Keratinocyte (primary cell): ENCODE measurements around the gene GSPT1. TPM values are rescaled to one million over a fixed set of nuclear protein-coding genes. Genes with fewer than 3 reads are reported as not detected.

ENCODE experiments used
- DNase-seq: peaks from one replicate; pipeline ENCODE4 v3.0.0-alpha.2; 2011; ENCODE audit warnings: low read depth, missing footprints, low spot score
- FAIRE-seq: peaks from 2 replicates; lab custom pipeline; 2011; peaks lifted over from hg19 to GRCh38; lab: Jason Lieb, UNC
- H2AFZ ChIP-seq: 2 replicates; pipeline ENCODE4 v1.6.0; 2012; ENCODE audit warnings: low read length, control low read depth, inconsistent platforms; ENCODE audit not compliant: control insufficient read depth
- H3K27ac ChIP-seq: 2 replicates; pipeline ENCODE4 v1.5.1; 2011; ENCODE audit warnings: low read length; ENCODE audit not compliant: control insufficient read depth, insufficient read depth
- H3K27me3 ChIP-seq: 3 replicates; pipeline ENCODE4 v1.6.0; 2011; ENCODE audit warnings: low read length; ENCODE audit not compliant: control insufficient read depth, insufficient read depth; ENCODE audit errors: extremely low read depth
- H3K36me3 ChIP-seq, 2 experiments: 2 replicates in 1 of 2; 3 replicates in 1 of 2; pipeline ENCODE4 v1.5.1; 2011; ENCODE audit warnings: low read length in 2 of 2, mild to moderate bottlenecking in 1 of 2; ENCODE audit not compliant: control insufficient read depth in 2 of 2, insufficient read depth in 2 of 2; ENCODE audit errors: extremely low read depth in 1 of 2
- H3K4me1 ChIP-seq: 3 replicates; pipeline ENCODE4 v1.5.1; 2011; ENCODE audit warnings: low read length; ENCODE audit not compliant: control insufficient read depth, insufficient read depth; ENCODE audit errors: extremely low read depth
- H3K4me2 ChIP-seq: 3 replicates; pipeline ENCODE4 v1.6.0; 2011; ENCODE audit warnings: low read depth, low read length; ENCODE audit not compliant: control insufficient read depth, insufficient read depth; ENCODE audit errors: extremely low read depth
- H3K4me3 ChIP-seq, 3 experiments: fragments of 200-600 bp in 1 of 3; sonication (generic) in 1 of 3; 2 replicates in 2 of 3; 3 replicates in 1 of 3; pipeline ENCODE4 v1.5.1; 2011 to 2016; ENCODE audit warnings: low read length in 3 of 3, mild to moderate bottlenecking in 3 of 3, control low read depth in 2 of 3, inconsistent platforms in 1 of 3, low read depth in 1 of 3, mixed read lengths in 1 of 3, mixed run types in 1 of 3, moderate library complexity in 1 of 3; ENCODE audit not compliant: control insufficient read depth in 2 of 3, insufficient read depth in 2 of 3; ENCODE audit errors: extremely low read depth in 1 of 3
- H3K79me2 ChIP-seq: 2 replicates; pipeline ENCODE4 v1.6.0; 2012; ENCODE audit warnings: low read length; ENCODE audit not compliant: control insufficient read depth, insufficient read depth
- H3K9ac ChIP-seq: 3 replicates; pipeline ENCODE4 v1.6.0; 2011; ENCODE audit warnings: low read length; ENCODE audit not compliant: control insufficient read depth, insufficient read depth; ENCODE audit errors: extremely low read depth
- H3K9me1 ChIP-seq: 3 replicates; pipeline ENCODE4 v1.6.0; 2011; ENCODE audit warnings: low read length; ENCODE audit not compliant: control insufficient read depth, insufficient read depth; ENCODE audit errors: extremely low read depth
- H3K9me3 ChIP-seq: 2 replicates; pipeline ENCODE4 v1.5.1; 2012; ENCODE audit warnings: low read depth, low read length; ENCODE audit not compliant: control insufficient read depth
- H4K20me1 ChIP-seq: 3 replicates; pipeline ENCODE4 v1.6.0; 2011; ENCODE audit warnings: low read length; ENCODE audit not compliant: control insufficient read depth, insufficient read depth; ENCODE audit errors: extremely low read depth
- CTCF ChIP-seq, 3 experiments: IDR thresholded peaks in 1 of 3; conservative IDR thresholded peaks in 1 of 3; optimal IDR thresholded peaks in 1 of 3; 2 replicates in 2 of 3; 3 replicates in 1 of 3; pipeline versions ENCODE3 to v1.5.1; 2011; ENCODE audit warnings: low read length in 3 of 3, mild to moderate bottlenecking in 3 of 3, moderate library complexity in 2 of 3, control low read depth in 1 of 3, inconsistent platforms in 1 of 3; ENCODE audit not compliant: insufficient read depth in 2 of 3; ENCODE audit errors: extremely low read depth in 1 of 3
- EZH2 ChIP-seq: IDR thresholded peaks from one replicate; pipeline ENCODE4 v1.6.1; 2012; ENCODE audit warnings: inconsistent platforms, mild to moderate bottlenecking, low read length, moderate library complexity
- dilution Hi-C: fragments of 300-500 bp; cut with MboI; formaldehyde crosslinking; loops from one replicate; pipeline ENCODE4 v1.7.0; 2020; ENCODE audit warnings: low sequenced_read_pairs; ENCODE audit not compliant: extremely low pct_ligation_motif_present
- polyA plus RNA-seq, 5 experiments: library from polyadenylated mRNA; depleted of rRNA in 3 of 5; stranded (reverse) in 3 of 5; stranded (forward) in 1 of 5; unstranded in 1 of 5; fragments of >200 nt; gene quantifications; 1 replicate in 1 of 5; 2 replicates in 3 of 5; 3 replicates in 1 of 5; pipeline versions ENCODE4 v1.2.1 to v1.2.3, GENCODE V29; 2011 to 2012; ENCODE audit warnings: missing spikeins in 2 of 5, low read depth in 1 of 5, low replicate concordance in 1 of 5

Gene GSPT1
- polyA plus RNA-seq, 1 donor (not counting 4 experiments of a cell fraction or from before 2014, with no cell fraction given) = 163 TPM

- Histone ChIP-seq H3K79me2 (peaks cover 75% of the 10 kb centered on the region), H3K27ac (no peak overlapping the region), H3K9me3 (no peaks in the 10 kb centered on the region), H3K27me3 (no peaks in the 10 kb centered on the region), H2AFZ (no peak overlapping the region), H4K20me1 (peaks cover 12% of the 10 kb centered on the region), H3K4me1 (no peaks in the 10 kb centered on the region), H3K4me2 (no peak overlapping the region), H3K36me3 (peaks cover 14 to 32% of the 10 kb centered on the region in 2 experiments), H3K9ac (no peak overlapping the region), H3K4me3 (no peak overlapping the region), H3K9me1 (no peaks in the 10 kb centered on the region)
- DNase-seq (no peak), FAIRE-seq (no peak)
- dilution Hi-C loops = no loop called here
- TF ChIP-seq CTCF (optimal IDR thresholded peaks at IDR 0.05 in 1 of 3, IDR thresholded peaks at IDR 0.05 in 1 of 3, conservative IDR thresholded peaks at IDR 0.05 in 1 of 3; ENCODE audit: extremely low read depth in 1 of 3, insufficient read depth in 2 of 3, low read length in 3 of 3) (no peak), EZH2 (no peak)
Measured at GRCh38 chr16:11896486-11897176, 19.1 kb downstream of the GSPT1 start.

- Histone ChIP-seq H3K9ac (no peak overlapping the region), H3K36me3 (peaks cover 20 to 27% of the 10 kb centered on the region in 2 experiments), H3K9me1 (no peaks in the 10 kb centered on the region), H2AFZ (no peak overlapping the region), H3K27ac (no peak overlapping the region), H3K79me2 (peaks cover 45% of the 10 kb centered on the region), H4K20me1 (peaks cover 2% of the 10 kb centered on the region), H3K4me2 (no peak overlapping the region), H3K27me3 (no peaks in the 10 kb centered on the region), H3K4me3 (no peak overlapping the region), H3K9me3 (no peaks in the 10 kb centered on the region), H3K4me1 (no peaks in the 10 kb centered on the region)
- no peak for DNase-seq
- dilution Hi-C loops = no loop called here
- TF ChIP-seq EZH2 (no peak), CTCF (optimal IDR thresholded peaks at IDR 0.05 in 1 of 3, IDR thresholded peaks at IDR 0.05 in 1 of 3, conservative IDR thresholded peaks at IDR 0.05 in 1 of 3; ENCODE audit: extremely low read depth in 1 of 3, insufficient read depth in 2 of 3, low read length in 3 of 3) (no peak)
- no peak for FAIRE-seq
Measured at GRCh38 chr16:11893571-11893970, 22.2 kb downstream of the GSPT1 start.
